Transverse colon (tissue), 4 donors: ENCODE measurements around the gene ANKRD24. TPM values are rescaled to one million over a fixed set of nuclear protein-coding genes. Genes with fewer than 3 reads are reported as not detected.
"Not testable (repeated sequence)": the region's sequence is repeated elsewhere in the genome, so short reads cannot be mapped to it uniquely, and the experiment has no call there.

Source experiments
- DNase-seq: peaks from one replicate; pipeline ENCODE4 v3.0.0-alpha.2; 2019
- H3K27ac ChIP-seq, 4 donors: fragments of 200-600 bp; sonication (generic); 2 replicates each; pipeline ENCODE4 v1.5.1; 2016 to 2018; ENCODE audit warnings: inconsistent platforms in 4 of 4
- H3K27me3 ChIP-seq: fragments of 200-600 bp; sonication (generic); 2 replicates; pipeline ENCODE4 v1.5.1; 2017; ENCODE audit warnings: inconsistent platforms
- H3K36me3 ChIP-seq, 4 donors: fragments of 200-600 bp; sonication (generic); 2 replicates each; pipeline ENCODE4 v1.5.1; 2017 to 2019; ENCODE audit warnings: inconsistent platforms in 4 of 4
- H3K4me1 ChIP-seq, 4 donors: fragments of 200-600 bp; sonication (generic); 2 replicates each; pipeline ENCODE4 v1.5.1; 2017 to 2020; ENCODE audit warnings: inconsistent platforms in 4 of 4
- H3K4me3 ChIP-seq, 4 donors: fragments of 200-600 bp; sonication (generic); 1 replicate in 1 of 4; 2 replicates in 3 of 4; pipeline versions ENCODE4 v1.5.1 to v1.6.1; 2017 to 2019; ENCODE audit warnings: inconsistent platforms in 4 of 4
- H3K9me3 ChIP-seq, 2 donors: fragments of 200-600 bp; sonication (generic); 2 replicates each; pipeline ENCODE4 v1.5.1; 2017 to 2019; ENCODE audit warnings: inconsistent platforms in 2 of 2
- EP300 ChIP-seq: sonication (generic); formaldehyde crosslinking; IDR thresholded peaks from one replicate; pipeline ENCODE4 v1.6.1; 2017; ENCODE audit warnings: antibody characterized with exemption, low read depth
- POLR2A ChIP-seq: fragments of 450-650 bp; IDR thresholded peaks from one replicate; pipeline ENCODE4 v1.6.1; 2016; ENCODE audit warnings: antibody characterized with exemption, mild to moderate bottlenecking, moderate library complexity
- POLR2AphosphoS5 ChIP-seq, 3 donors: sonication (generic); formaldehyde crosslinking; IDR thresholded peaks; one replicate each; pipeline ENCODE4 v1.6.1; 2016; ENCODE audit warnings: antibody characterized with exemption in 3 of 3
- WGBS, 2 donors: methylation state at CpG; one replicate each; pipeline ENCODE4 v1.1.5; 2018; ENCODE audit warnings: low coverage in 1 of 2; 5-methylcytosine and 5-hydroxymethylcytosine counted together
- in situ Hi-C, 4 donors: fragments of 200-750 bp; cut with MboI; loops; one replicate each; pipeline versions ENCODE4 v1.15.0 to v1.15.1; 2017; ENCODE audit warnings: low sequenced_read_pairs in 3 of 4, low pct_ligation_motif_present in 1 of 4, low pct_unique_long_range_greater_than_20kb in 1 of 4
- intact Hi-C: fragments of 100-400 bp; cut with DNase I; formaldehyde crosslinking; loops from one replicate; pipeline ENCODE4 v1.15.1; 2023; ENCODE audit warnings: low total_unique reads
- total RNA-seq, 4 donors: library from RNA; depleted of rRNA; stranded (reverse); fragments of >200 nt; gene quantifications; one replicate each; pipeline ENCODE4 v1.1.0, GENCODE V29; 2016
- TF ChIP-seq, protein P1 (sequence below), 5 experiments: fragments of 200-600 bp in 3 of 5; fragments of 450-650 bp in 2 of 5; sonication (generic) in 3 of 5; IDR thresholded peaks; 1 replicate in 2 of 5; 2 replicates in 3 of 5; pipeline ENCODE4 v1.5.1; 2016 to 2017; ENCODE audit warnings: antibody characterized with exemption in 5 of 5, inconsistent platforms in 3 of 5, mild to moderate bottlenecking in 2 of 5, moderate library complexity in 1 of 5

ANKRD24 gene
- total RNA-seq, 4 donors from 2014 or later, result 1.2 to 6.4 (median 2.1) TPM

- peaks cover 24% of the 10 kb centered on the region for H3K27me3 ChIP-seq
- TF ChIP-seq, protein P1, sequence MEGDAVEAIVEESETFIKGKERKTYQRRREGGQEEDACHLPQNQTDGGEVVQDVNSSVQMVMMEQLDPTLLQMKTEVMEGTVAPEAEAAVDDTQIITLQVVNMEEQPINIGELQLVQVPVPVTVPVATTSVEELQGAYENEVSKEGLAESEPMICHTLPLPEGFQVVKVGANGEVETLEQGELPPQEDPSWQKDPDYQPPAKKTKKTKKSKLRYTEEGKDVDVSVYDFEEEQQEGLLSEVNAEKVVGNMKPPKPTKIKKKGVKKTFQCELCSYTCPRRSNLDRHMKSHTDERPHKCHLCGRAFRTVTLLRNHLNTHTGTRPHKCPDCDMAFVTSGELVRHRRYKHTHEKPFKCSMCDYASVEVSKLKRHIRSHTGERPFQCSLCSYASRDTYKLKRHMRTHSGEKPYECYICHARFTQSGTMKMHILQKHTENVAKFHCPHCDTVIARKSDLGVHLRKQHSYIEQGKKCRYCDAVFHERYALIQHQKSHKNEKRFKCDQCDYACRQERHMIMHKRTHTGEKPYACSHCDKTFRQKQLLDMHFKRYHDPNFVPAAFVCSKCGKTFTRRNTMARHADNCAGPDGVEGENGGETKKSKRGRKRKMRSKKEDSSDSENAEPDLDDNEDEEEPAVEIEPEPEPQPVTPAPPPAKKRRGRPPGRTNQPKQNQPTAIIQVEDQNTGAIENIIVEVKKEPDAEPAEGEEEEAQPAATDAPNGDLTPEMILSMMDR (IDR thresholded peaks at IDR 0.05), result no peak
- TF ChIP-seq POLR2A, result no peak
- no peak for TF ChIP-seq EP300
- no peak for TF ChIP-seq POLR2AphosphoS5 (IDR thresholded peaks at IDR 0.05)
- no peaks in the 10 kb centered on the region for H3K36me3 ChIP-seq
- no peak for DNase-seq
- intact Hi-C loops (no loop called here), in situ Hi-C loops (no loop called here)
- peaks cover 0 to 8% (median 5%) of the 10 kb centered on the region in 4 donors for H3K4me1 ChIP-seq
- WGBS, 2 donors, result 65% methylated on average over 6 of the region's 6 CpGs; no CpG with 5 or more reads in 1 of the 2 donors
- no peak overlapping the region for H3K4me3 ChIP-seq
- H3K27ac ChIP-seq, result no peak overlapping the region
- no peaks in the 10 kb centered on the region for H3K9me3 ChIP-seq
Observed at GRCh38 chr19:4157164-4157563, 25.3 kb upstream of the ANKRD24 start.

DNA sequence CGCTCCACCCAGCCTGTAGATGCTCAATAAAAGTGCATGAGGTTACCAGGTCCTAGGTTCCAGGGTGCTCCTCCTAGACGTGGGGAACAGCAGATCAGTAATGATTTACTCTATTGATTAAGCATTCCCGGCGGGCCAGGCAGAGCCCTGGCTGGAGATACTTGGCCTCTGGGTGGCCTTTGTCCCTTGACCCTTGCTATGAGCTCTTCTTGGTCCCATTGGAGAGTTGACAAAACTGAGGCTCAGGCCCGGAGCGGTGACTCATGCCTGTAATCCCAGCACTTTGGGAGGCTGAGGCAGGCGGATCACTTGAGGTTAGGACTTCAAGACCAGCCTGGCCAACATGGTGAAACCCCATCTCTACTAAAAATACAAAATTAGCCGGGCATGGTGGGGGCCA, 24.5 kb upstream of the ANKRD24 start:
- H3K36me3 ChIP-seq, result not testable (repeated sequence)

DNA sequence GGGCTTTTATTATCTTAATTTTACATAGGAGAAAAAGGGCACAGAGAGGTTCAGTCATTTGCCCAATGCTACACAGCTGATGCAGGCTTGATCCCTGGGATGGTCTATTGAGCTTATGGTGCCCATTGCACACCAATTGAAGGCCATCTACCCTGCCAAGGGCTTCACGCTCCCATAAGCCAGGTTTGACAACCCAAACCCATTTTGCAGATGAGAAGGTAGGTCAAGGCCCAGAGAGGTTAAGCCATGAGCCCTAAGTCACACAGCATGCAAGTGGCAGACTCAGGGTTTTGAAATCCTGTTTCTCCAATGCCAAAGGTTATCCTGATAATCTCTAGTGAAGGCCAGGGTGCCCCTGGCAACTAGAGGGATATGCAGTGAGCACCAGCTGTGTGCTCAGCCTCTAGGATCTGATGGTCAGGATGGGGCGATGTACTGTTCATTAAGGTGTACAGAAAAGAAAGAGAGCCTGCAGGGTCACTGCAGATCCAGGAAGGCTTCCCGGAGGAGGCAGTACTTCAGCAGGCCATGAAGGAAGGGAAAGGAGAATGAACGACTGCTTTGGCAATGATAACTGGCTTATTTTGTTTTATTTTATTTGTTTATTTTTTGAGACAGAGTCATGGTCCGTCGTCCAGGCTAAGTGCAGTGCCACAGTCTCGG, 20.9 kb upstream of the ANKRD24 start:
- 64 to 69% methylated on average over 6 to 7 of the region's 7 CpGs for WGBS, 2 donors
- H3K9me3 ChIP-seq, result no peaks in the 10 kb centered on the region
- DNase-seq, result no peak
- TF ChIP-seq EP300, result no peak
- TF ChIP-seq POLR2A, result no peak
- TF ChIP-seq, protein P1 (IDR thresholded peaks at IDR 0.05), result no peak
- no peak for TF ChIP-seq POLR2AphosphoS5 (IDR thresholded peaks at IDR 0.05)
- in situ Hi-C loops (no loop called here), intact Hi-C loops (no loop called here)
- H3K27me3 ChIP-seq, result peaks cover 22% of the 10 kb centered on the region
- no peak overlapping the region for H3K4me3 ChIP-seq
- no peaks in the 10 kb centered on the region for H3K36me3 ChIP-seq
- H3K27ac ChIP-seq, result no peak overlapping the region
- H3K4me1 ChIP-seq, result no peaks in the 10 kb centered on the region

More for the DNA sequence above, 24.5 kb upstream of the ANKRD24 start:
- H3K4me3 ChIP-seq, in situ Hi-C loops, H3K9me3 ChIP-seq, DNase-seq, intact Hi-C loops, H3K27ac ChIP-seq, H3K4me1 ChIP-seq: not testable (repeated sequence)
- H3K27me3 ChIP-seq, result peaks cover 23% of the 10 kb centered on the region
- 75% methylated on average over 8 of the region's 8 CpGs; no CpG with 5 or more reads in 1 of the 2 donors for WGBS, 2 donors

DNA sequence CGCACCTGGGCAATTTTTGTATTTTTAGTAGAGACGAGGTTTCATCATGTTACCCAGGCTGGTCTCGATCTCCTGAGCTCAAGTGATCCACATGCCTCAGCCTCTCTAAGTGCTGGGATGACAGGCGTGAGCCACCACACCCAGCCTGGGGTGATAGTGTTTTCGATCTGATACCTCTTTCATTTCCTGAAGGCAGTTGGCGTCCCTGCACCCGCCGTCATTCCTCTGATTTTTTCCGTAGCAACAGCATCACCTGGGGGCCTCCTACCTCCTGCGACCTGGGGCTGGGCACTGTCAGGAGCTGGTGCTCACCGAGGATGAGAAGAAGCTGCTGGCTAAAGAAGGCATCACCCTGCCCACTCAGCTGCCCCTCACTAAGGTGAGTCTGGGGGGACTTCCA, 18.2 kb upstream of the ANKRD24 start:
- no peaks in the 10 kb centered on the region for H3K36me3 ChIP-seq
- no peak overlapping the region for H3K4me3 ChIP-seq
- H3K27me3 ChIP-seq, result peaks cover 32% of the 10 kb centered on the region
- no peaks in the 10 kb centered on the region for H3K9me3 ChIP-seq
- 33% methylated on average over 11 of the region's 11 CpGs; no CpG with 5 or more reads in 1 of the 2 donors for WGBS, 2 donors
- no peak overlapping the region for H3K27ac ChIP-seq
- in situ Hi-C loops, result no loop called here
- TF ChIP-seq POLR2A, result no peak
- no peak for TF ChIP-seq POLR2AphosphoS5 (IDR thresholded peaks at IDR 0.05)
- no peaks in the 10 kb centered on the region for H3K4me1 ChIP-seq
- DNase-seq, result no peak
- intact Hi-C loops, result no loop called here

DNA sequence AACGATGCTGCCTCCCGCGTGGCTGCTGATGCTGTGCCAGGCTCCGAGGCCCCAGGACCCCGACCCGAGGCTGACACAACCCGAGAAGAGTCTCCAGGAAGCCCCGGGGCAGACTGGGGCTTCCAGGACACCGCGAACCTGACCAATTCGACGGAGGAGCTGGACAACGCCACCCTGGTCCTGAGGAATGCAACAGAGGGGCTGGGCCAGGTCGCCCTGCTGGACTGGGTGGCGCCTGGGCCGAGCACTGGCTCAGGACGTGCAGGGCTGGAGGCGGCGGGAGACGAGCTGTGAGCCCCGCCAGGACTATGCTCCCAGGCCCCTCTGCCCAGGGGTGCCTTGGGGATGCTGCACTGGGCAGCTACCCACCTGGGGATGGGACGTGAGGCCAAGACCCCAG, 10.8 kb upstream of the ANKRD24 start:
- no peaks in the 10 kb centered on the region for H3K36me3 ChIP-seq
- WGBS, 2 donors, result 69% methylated on average over 8 of the region's 22 CpGs; no CpG with 5 or more reads in 1 of the 2 donors
- in situ Hi-C loops (no loop called here), intact Hi-C loops (no loop called here)
- no peak overlapping the region for H3K27ac ChIP-seq
- no peaks in the 10 kb centered on the region for H3K9me3 ChIP-seq
- no peak for DNase-seq
- no peak overlapping the region for H3K4me3 ChIP-seq
- TF ChIP-seq POLR2AphosphoS5 (IDR thresholded peaks at IDR 0.05) (no peak), POLR2A (no peak), EP300 (no peak)
- TF ChIP-seq, protein P1 (IDR thresholded peaks at IDR 0.05), result no peak
- peaks cover 29% of the 10 kb centered on the region for H3K27me3 ChIP-seq
- peaks cover 0 to 24% (median 23%) of the 10 kb centered on the region in 4 donors for H3K4me1 ChIP-seq
